ENCODE results near the gene CARD14. TPM values are rescaled to one million over a fixed set of nuclear protein-coding genes. Genes with fewer than 3 reads are reported as not detected.
A peak's percentile ranks its signal among the peaks of the same experiment; 100 is the strongest.

The CARD14 gene
- total RNA-seq, 1 donor from 2014 or later: 0.30 TPM

- Mint-ChIP-seq H3K36me3 (ENCODE audit: low read depth) (peaks cover 11% of the 10 kb centered on the region), H3K9me3 (ENCODE audit: low read depth) (no peaks in the 10 kb centered on the region), H3K27me3 (ENCODE audit: low read depth) (no peaks in the 10 kb centered on the region), H3K4me3 (ENCODE audit: unreplicated experiment) (peak overlapping the region; percentile 85), H3K27ac (ENCODE audit: unreplicated experiment) (peak overlapping the region; percentile 72), H3K4me1 (ENCODE audit: low read depth) (peaks cover 33% of the 10 kb centered on the region)
- no peak for TF ChIP-seq CTCF (IDR thresholded peaks at IDR 0.05)
- DNase-seq (ENCODE audit: low spot score): no peak
These were observed 24.5 kb upstream of the CARD14 start for GRCh38 chr17:80145076-80146075.

- no peak for DNase-seq (ENCODE audit: low spot score)
- peak; percentile 30 for TF ChIP-seq CTCF (IDR thresholded peaks at IDR 0.05)
- H3K4me3 Mint-ChIP-seq (ENCODE audit: unreplicated experiment): peak overlapping the region; percentile 85
- peaks cover 11% of the 10 kb centered on the region for H3K36me3 Mint-ChIP-seq (ENCODE audit: low read depth)
- H3K27me3 Mint-ChIP-seq (ENCODE audit: low read depth): no peaks in the 10 kb centered on the region
- H3K9me3 Mint-ChIP-seq (ENCODE audit: low read depth): no peaks in the 10 kb centered on the region
- peaks cover 43% of the 10 kb centered on the region for H3K4me1 Mint-ChIP-seq (ENCODE audit: low read depth)
- H3K27ac Mint-ChIP-seq (ENCODE audit: unreplicated experiment): peak overlapping the region; percentile 95
These were observed 23.5 kb upstream of the CARD14 start for GRCh38 chr17:80146121-80147034.

GRCh38 chr17:80147035-80147822 lies 22.6 kb upstream of the CARD14 start, which contains the start of gene EIF4A3:
TSS of gene EIF4A3 (minus strand) at chr17:80147128. CDS start at chr17:80146961, 167 bp downstream.
- TF ChIP-seq CTCF (IDR thresholded peaks at IDR 0.05): no peak
- Mint-ChIP-seq H3K4me3 (ENCODE audit: unreplicated experiment) (peak within 1 kb of the TSS; percentile 85), H3K27ac (ENCODE audit: unreplicated experiment) (peak within 1 kb of the TSS; percentile 95), H3K9me3 (ENCODE audit: low read depth) (no peaks in the 10 kb centered on the region), H3K4me1 (ENCODE audit: low read depth) (peaks cover 52% of the 10 kb centered on the region), H3K36me3 (ENCODE audit: low read depth) (peaks cover 6% of the 10 kb centered on the region), H3K27me3 (ENCODE audit: low read depth) (no peaks in the 10 kb centered on the region)
- peak; percentile 99 for DNase-seq (ENCODE audit: low spot score)

GRCh38 chr17:80151333-80151732 lies 18.5 kb upstream of the CARD14 start:
- Mint-ChIP-seq H3K27me3 (ENCODE audit: low read depth) (no peaks in the 10 kb centered on the region), H3K4me3 (ENCODE audit: unreplicated experiment) (peak overlapping the region; percentile 41), H3K36me3 (ENCODE audit: low read depth) (no peaks in the 10 kb centered on the region), H3K4me1 (ENCODE audit: low read depth) (peaks cover 40% of the 10 kb centered on the region), H3K9me3 (ENCODE audit: low read depth) (peaks cover 10% of the 10 kb centered on the region), H3K27ac (ENCODE audit: unreplicated experiment) (peak overlapping the region; percentile 88)
- DNase-seq (ENCODE audit: low spot score): no peak
- no peak for TF ChIP-seq CTCF (IDR thresholded peaks at IDR 0.05)
